ENCODE results near the gene IFT22.
"Not testable (repeated sequence)": the region's sequence is repeated elsewhere in the genome, so short reads cannot be mapped to it uniquely, and the experiment has no call there.

Gene IFT22

DNA sequence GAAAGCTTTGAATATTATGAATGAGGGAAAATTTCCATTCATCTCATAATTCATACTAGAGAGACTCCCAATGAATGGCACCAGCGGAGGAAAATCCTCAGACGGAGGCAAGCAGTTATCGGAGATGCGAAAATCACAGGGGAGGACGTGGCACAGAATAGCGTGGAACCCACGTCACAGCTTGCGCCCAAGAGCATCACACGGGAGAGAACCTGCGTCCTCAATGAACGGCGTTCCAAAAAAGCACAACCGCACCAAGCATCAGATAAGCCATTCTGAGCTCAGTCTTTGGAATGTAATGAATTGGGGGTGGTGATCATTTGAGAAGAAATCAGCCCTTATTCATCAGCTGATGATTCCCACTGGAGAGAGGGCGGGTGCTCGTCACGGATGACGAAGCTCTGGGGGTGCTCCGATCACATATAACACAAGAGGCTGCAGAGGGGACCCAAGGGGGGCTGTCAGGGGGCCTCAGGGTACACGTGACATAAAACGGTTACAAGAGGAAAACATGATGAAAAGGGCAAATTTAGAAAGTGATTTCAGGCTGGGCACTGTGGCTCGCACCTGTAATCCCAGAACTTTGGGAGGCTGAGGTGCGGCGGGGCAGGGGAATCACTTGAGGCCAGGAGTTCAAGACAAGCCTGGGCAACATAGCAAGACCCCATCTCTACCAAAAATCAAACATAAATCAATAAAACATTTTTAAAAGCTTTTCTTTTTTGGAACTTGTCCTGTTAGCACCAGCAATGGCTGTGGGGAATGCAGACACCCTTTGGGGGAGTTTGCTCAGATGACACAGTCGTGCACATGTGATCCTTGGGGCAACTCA lies 42.9 kb downstream of the IFT22 start:
- no peak for DNase-seq (ENCODE audit: low read depth, low spot score)

DNA sequence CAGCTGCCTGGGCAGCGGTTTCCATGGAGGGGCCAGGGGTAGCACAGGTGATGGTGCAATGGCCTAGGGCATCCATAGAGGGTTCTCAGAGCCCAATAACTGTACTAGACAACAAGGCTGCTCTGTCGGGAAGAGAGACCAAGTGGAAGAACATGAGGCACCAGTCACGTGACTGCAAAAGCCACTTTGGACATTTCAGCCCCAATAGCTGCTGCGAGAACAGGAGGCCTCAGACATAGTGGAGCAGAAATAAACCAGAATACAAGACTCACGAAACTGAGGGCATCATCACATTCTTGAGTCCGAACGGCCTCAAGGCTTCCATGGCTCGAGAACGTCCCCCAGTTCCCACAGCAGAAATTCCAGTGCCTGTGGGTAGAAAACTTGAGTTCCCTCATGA lies 44.5 kb downstream of the IFT22 start:
- DNase-seq (ENCODE audit: low read depth, low spot score): no peak

DNA sequence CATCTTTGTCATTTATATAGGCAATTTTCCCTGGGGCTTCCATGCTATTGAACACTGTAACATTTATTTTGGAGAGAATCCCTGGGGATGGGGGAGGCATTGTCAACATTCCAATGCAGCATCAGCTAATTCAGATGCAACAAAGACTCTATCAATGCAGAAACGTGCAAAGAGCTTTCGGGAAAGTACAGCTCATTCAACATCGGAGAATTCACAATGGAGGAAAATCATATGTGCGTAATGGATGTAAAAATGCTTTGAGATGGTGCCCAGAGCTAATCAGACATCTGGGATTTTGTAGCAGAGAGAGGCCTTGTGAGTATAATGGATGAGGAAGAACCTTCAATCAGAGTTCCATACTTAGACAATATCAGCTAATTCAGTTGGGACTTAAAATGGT lies 48.4 kb downstream of the IFT22 start:
- DNase-seq (ENCODE audit: low read depth, low spot score): no peak

DNA sequence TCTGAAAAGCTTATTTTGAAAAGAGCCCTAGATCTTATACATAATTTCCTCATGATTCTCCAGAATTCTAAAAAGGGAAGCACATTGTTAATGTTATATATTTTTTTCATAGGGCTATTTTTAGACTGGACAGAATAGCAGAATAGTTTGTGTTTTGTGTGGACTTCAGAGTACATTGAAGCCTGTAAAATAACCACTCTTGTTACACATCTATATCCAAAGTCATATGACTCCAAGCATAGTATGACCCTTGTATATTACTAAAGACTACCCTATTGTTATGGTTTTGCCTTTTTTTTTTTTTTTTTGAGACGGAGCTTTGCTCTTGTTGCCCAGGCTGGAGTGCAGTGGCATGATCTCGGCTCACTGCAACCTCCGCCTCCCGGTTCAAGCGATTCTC lies 50.6 kb downstream of the IFT22 start:
- no peak for DNase-seq (ENCODE audit: low read depth, low spot score)

DNA sequence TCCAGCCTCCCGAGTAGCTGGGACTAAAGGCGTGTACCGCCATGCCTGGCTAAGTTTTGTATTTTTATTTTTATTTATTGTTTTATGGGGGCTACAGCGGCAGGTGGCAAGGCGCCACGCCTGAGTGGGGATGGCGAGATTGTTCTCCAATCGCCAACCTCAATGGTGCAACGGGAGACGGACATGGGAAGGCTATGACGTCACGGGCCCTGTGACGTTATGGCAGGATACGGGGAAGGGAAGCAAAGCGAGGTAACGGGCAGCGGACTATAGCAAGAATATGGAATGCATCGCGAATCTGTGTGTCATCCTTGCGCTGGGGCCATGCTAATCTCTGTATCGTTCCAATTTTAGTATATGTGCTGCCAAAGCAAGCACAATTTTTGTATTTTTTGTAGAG lies 51.9 kb downstream of the IFT22 start:
- no peak for DNase-seq (ENCODE audit: low read depth, low spot score)

DNA sequence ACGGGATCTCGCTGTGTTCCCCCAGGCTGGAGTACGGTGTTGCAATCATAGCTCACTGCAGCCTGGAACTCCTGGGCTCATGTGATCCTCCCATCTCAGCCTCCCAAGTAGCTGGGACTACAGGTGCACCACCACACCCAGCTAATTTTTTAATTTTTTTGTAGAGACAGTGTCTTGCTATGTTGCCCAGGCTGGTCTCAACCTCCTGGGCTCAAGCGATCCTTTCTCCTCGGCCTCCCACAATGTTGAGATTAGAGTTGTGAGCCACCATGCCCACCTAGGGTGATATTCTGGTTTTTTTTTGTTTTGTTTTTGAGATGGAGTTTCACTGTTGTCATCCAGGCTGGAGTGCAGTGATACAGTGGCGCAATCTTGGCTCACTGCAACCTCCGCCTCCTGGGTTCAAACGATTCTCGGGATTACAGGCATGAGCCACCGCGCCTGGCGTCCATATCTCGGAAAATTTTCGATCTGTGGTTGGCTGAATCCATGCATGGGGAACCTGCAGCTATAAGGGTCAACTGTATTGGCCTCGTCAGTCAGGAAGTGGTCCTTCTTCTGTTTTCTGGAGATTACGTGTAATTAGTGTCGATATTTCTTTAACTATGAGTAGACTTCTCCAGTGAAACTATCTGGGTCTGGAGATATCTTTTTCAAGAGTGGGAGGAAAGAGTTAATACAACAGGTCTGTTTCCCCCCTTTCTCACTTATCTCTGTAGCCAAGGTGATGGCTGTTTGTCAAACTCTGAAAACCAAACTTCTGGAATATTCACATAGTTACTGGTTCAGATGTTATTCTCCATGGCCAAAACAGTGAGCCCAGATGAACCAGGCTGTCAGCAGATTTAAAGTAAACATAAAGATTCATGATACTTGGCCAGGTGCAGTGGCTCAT lies 55.7 kb downstream of the IFT22 start:
- DNase-seq (ENCODE audit: low read depth, low spot score): no peak

DNA sequence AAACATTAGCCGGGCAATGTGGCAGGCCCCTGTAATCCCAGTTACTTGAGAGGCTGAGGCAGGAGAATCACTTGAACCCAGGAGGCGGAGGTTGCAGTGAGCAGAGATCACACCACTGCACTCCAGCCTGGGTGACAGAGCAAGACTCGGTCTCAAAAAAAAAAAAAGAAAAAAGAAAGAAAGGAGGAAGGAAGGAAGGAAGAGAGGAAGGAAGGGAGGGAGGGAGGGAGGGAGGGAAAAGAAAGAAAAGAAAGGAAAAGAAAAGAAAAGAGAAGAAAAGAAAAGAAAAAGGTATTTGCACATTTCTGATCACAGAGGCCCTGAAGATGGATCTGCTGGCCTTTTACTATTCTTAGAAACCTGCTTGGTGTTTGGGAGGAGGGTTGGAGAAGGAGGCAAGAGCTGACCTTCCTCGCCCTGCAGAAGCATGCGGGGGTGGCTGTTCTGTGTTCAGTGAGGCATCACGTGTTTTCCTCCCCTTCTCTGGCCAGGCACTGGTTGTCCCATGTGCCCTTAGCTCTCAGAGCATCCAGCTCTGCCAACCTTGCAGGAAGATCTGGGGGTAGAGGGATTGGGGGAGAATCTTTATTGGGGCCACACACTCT lies 57.4 kb downstream of the IFT22 start:
- not testable (repeated sequence) for DNase-seq (ENCODE audit: low read depth, low spot score)

All from ELF-1 (cell line).